NAMALWA (cell line): ENCODE measurements around the gene CDK5.
"Not testable (repeated sequence)": the region's sequence is repeated elsewhere in the genome, so short reads cannot be mapped to it uniquely, and the experiment has no call there.

ENCODE experiments used
- DNase-seq: peaks from one replicate; pipeline ENCODE4 v3.0.0-alpha.2; 2015; ENCODE audit warnings: low spot score

The CDK5 gene

DNA sequence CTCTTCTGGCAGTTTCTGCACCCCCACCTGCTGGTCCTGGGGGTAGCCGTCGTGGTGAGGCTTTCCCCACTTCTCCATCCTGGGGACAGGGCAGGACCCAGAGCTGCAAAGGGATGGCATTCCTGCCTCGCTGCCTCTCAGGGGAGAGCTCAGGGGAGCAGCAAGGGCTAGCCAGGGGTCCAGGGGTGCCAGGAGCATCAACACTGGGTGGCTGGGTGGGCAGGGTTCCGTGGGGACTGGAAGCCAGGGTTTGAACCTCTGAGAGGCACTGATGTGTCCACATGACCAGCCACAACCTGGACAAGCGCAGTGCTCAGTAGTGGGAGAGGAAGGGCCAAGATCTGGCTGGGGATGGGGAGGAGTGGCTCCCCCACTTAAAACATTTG is 23.8 kb downstream of the CDK5 start:
- DNase-seq: no peak

DNA sequence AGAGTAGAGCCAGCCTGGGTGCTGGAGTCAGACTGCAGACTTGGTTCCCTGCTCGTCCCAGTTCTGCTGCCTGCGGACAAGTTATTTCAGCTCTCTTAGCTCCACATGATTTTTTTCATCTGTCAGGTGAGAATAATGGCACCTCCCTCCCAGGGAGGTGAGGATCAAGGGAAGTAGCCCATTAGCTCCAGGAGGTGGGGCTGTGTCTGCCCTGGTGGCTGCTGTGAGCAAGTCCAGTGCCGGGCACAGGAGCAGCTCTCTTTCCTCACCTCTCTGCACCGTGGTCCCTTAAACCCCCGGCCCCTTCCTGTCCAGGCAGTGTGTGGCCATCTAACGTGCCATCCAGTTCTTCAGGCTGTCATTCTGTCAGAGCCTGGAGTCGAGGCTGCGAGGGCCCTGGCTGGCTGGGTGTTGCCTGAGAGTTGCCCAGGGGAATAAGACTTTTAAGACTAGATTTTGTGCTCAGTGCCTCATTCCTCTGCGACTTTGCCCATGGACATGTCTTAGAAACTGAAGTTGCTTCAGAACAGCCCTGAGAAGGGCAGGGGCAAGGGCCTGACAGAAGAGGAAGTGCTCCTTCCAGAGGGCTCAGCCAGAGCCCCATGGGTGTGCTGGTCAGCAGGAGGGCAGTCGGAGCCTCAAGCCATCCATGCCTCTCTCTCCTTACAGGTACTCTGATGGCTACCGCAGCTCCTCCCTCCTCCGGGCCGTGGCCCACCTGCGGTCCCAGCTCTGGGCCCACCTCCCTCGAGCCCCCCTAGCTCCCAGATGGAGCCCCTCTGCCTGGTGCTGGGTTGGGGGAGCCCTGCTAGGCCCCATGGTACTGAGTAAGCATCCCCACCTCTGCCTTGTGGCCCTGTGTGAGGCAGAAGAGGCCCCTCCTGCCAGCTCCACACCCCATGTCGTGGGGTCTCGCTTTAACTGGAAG is 24.5 kb downstream of the CDK5 start:
- DNase-seq: no peak

GRCh38 chr7:151031011-151031410 is 26.7 kb downstream of the CDK5 start:
- no peak for DNase-seq

- no peak for DNase-seq
Observed at GRCh38 chr7:151028948-151029501, 28.7 kb downstream of the CDK5 start.

GRCh38 chr7:151028131-151028947 is 29.4 kb downstream of the CDK5 start, which contains the start of gene ABCB8:
TSS of gene ABCB8 (plus strand) at chr7:151028450. CDS start at chr7:151028516, 66 bp downstream.
- DNase-seq: peak; percentile 100

GRCh38 chr7:151027728-151028130 is 30.0 kb downstream of the CDK5 start:
- not testable (repeated sequence) for DNase-seq

GRCh38 chr7:151026771-151027727 is 30.6 kb downstream of the CDK5 start:
- not testable (repeated sequence) for DNase-seq

- no peak for DNase-seq
Observed at GRCh38 chr7:151025924-151026671, 31.6 kb downstream of the CDK5 start.

DNA sequence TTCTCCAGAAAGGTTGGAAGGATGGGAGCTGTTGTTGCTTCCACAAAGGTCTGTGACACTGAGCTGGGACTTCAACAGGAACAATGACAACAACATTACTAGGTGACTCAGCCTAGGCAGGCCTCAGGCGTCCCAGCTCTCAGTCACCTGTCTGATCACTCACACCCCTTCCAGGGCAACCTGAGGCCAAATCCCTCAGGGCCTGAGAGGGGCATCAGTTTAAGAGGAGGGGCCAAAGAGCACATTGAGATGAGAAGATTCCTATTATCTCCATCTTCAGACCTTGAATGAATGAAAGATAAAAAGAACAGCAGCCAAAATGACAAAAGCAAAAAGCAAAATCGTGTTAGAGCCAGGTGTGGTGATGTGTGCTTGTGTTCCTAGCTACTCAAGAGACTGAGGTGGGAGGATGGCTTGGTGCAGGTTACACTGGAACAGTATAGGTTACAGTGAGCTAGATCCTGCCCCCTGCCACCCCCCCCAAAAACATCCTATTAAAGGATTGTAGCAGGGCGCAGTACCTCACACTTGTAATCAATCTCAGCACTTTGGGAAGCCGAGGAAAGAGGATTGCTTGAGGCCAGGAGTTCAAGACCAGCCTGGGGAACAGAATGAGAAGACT is 33.2 kb downstream of the CDK5 start, which contains the start of gene ATG9B:
Gene ATG9B (minus strand): TSS at position 60 of the 622 bp plus-strand sequence. CDS start 71 bp downstream, outside the sequence.
- no peak for DNase-seq

DNA sequence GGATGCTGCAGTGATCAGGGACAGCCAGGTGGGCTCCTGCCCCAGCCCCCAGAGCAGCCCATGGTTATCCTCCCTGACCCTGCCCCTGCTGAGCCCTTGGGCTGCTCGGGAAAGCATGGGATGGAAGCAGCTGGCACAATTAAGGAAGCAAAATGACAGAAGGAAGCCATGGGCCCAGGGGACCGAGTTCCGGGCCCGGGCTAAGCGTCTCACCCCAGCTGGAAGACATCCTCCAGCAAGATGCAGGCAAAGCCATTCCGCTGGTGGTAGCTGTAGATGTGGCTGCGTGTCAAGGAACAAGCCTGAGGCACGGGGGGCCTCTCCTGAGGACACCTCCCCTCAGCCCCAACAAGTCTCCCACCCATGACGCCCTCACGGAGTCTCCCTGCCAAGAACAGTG is 34.5 kb downstream of the CDK5 start:
- no peak for DNase-seq

- no peak for DNase-seq
Observed at GRCh38 chr7:151020231-151020630, 37.5 kb downstream of the CDK5 start.

DNA sequence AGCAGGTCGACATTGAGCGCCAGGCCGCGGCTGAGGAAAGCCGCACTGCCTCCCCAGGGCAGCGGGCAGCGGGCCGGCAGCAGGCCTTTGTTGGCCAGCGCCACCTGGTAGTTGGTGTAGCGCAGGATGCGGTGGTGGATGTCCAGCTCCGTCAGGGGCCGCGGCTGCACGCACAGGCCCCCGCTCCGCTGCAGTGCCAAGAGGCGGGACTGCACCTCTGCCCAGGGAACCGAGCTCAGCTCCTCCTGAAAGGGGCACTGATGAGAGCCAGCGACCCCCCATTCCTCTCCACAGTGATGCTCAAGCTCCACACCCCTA is 38.6 kb downstream of the CDK5 start:
- DNase-seq: no peak

- DNase-seq: no peak
Observed at GRCh38 chr7:151018421-151019129, 39.1 kb downstream of the CDK5 start.

DNA sequence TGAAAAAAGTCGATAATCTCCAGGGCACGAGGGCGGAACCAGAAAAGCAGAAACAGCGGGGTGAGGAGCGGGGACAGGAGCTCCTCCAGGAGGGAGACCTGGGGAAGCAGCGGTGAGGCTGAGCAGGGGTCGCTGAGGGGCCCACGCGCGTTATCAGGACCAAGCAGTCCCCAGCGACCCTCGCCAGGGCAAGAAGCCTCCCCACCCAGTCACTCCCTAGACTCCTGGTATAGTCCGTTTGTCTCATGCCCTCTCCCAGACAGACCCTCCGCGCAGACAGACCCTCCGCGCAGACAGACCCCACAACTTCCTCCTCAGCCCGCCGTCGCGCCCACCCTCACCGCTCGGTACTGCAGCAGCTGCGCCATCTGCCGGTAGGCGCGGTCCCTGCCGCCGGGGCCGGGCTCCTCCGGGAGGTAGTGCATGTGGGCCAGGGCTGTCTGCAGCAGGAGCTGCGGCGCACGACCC is 39.7 kb downstream of the CDK5 start:
- peak; percentile 85 for DNase-seq

DNA sequence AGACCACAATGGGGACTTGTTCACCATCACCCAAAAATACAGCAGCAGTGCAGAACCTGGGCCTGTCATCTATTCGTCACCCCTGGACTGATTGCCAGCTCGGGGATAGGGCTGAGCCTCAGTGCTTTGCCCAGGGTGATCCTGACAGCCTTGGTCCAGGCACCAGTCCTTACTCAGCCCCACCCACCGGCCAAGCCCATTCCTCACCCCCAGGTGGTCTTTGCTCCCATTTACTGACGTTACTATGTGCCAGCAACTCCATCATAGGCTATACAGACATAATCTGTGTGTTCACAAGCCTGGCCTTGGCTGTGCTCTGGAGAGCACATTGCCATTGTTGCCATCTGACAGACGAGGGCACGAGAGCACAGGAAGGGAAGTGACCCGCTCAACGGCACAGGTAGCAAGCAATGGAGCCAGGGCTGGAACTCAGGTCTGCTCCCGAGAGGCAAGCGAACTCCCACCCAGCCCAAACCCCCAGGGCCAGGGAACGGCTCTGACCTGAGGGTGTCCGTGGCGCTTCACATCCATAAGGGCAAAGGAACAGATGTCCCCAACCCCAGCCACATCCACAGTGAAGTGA is 40.2 kb downstream of the CDK5 start:
- DNase-seq: no peak

DNA sequence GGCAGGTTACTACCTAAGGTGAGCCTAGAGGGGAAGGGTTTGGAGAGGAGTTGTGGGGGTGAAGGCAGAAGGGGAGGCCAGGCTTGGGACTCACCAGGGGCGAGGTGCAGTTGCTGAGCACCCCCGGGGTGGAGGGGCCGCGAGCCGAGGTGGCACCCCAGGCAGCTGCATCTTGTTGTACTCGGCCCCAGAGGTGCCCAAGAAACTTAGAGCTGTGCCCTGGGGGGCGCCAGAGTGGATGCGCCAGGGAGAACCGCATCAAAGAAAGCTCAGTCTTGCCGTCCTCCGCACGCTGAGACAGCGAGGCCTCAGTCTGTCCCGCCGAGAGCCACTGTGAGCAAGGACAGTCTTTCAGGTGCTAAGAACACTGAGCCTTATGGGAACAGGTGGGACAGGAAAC is 40.8 kb downstream of the CDK5 start:
- DNase-seq: no peak

DNA sequence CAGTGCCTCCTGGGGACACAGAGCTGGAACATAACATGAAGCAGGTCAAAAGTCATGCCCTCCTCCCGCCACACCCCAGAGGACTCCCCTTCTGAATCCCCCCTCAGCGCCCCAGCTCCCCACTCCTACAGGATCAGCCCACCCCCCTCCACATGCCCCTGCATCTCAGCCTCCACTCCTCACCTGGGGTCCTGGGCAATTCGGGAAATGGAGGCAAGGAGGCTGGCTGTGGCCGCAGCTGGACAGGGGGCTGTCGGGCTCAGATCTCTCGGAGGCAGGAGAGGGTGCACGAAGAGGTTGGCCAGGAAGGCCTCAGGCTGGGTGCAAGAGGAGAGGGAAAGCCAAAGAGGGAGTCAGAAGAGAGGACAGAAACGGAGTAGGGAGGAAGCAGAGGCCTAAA is 41.2 kb downstream of the CDK5 start:
- no peak for DNase-seq

GRCh38 chr7:151015967-151016366 is 41.7 kb downstream of the CDK5 start:
- no peak for DNase-seq

GRCh38 chr7:151014950-151015349 is 42.7 kb downstream of the CDK5 start:
- peak; percentile 36 for DNase-seq
